ENCODE data around the gene ACSF3.

- TF ChIP-seq GATA2 (IDR thresholded peaks at IDR 0.05; ENCODE audit: low read depth, low read length) (no peak), GATA3 (IDR thresholded peaks at IDR 0.05; ENCODE audit: low read depth, low read length) (no peak)
Observed at GRCh38 chr16:89048090-89048725, 45.4 kb upstream of the ACSF3 start.

All from SH-SY5Y (cell line).